Measurements from ENCODE around the gene MMP24.
"Not testable (repeated sequence)": the region's sequence is repeated elsewhere in the genome, so short reads cannot be mapped to it uniquely, and the experiment has no call there.

DNA sequence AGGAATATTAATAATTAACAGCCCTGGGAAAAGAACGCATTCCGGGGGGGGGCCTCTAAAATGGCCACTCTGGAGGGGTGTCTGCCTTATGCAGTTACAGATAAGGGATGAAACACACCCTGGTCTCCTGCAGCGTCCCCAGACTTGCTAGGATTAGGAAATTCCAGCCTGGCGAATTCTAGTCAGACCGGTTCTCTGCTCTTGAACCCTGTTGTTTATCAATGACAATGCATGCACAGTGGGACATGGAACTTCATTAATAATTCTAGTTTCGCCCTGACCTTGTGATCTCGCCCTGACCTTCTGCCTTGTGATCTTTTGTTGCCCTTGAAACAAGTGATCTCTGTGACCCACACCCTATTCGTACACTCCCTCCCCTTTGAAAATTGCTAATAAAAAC is 37.3 kb upstream of the MMP24 start:
- TF ChIP-seq, protein P1, sequence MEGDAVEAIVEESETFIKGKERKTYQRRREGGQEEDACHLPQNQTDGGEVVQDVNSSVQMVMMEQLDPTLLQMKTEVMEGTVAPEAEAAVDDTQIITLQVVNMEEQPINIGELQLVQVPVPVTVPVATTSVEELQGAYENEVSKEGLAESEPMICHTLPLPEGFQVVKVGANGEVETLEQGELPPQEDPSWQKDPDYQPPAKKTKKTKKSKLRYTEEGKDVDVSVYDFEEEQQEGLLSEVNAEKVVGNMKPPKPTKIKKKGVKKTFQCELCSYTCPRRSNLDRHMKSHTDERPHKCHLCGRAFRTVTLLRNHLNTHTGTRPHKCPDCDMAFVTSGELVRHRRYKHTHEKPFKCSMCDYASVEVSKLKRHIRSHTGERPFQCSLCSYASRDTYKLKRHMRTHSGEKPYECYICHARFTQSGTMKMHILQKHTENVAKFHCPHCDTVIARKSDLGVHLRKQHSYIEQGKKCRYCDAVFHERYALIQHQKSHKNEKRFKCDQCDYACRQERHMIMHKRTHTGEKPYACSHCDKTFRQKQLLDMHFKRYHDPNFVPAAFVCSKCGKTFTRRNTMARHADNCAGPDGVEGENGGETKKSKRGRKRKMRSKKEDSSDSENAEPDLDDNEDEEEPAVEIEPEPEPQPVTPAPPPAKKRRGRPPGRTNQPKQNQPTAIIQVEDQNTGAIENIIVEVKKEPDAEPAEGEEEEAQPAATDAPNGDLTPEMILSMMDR (conservative IDR thresholded peaks at IDR 0.05) = not testable (repeated sequence)
- not testable (repeated sequence) for TF ChIP-seq ZFX (IDR thresholded peaks at IDR 0.05)
